ENCODE results near the gene CPA2. TPM values are rescaled to one million over a fixed set of nuclear protein-coding genes. Genes with fewer than 3 reads are reported as not detected.
A peak's percentile ranks its signal among the peaks of the same experiment; 100 is the strongest.
"Not testable (repeated sequence)": the region's sequence is repeated elsewhere in the genome, so short reads cannot be mapped to it uniquely, and the experiment has no call there.

The CPA2 gene
- polyA plus RNA-seq, 1 of the 3 experiments (the other 2 are of a cell fraction) = 0.03 TPM

DNA sequence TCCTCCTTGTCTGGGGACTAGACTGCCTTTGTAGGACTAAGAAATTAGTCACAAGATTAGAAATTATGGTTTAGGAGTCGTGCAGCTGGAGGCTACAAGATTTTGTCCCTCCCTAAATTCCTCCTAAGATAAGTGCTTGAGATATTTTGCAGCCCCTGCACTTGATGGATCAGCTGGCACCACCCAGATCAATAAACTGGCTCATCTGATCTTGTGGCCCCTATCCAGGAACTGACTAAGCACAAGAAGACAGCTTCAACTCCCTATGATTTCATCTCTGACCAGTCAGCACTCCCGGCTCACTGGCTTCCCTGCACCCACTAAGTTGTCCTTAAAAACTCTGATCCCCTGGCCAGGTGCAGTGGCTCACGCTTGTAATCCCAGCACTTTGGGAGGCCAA, 41.7 kb upstream of the CPA2 start:
- H3K9me3 ChIP-seq; H4K20me1 ChIP-seq (ENCODE audit: insufficient read depth); H3K4me2 ChIP-seq; H3K9ac ChIP-seq; H3K79me2 ChIP-seq (ENCODE audit: insufficient read depth); H3F3A ChIP-seq (replicated peaks; ENCODE audit: insufficient read depth); H3K4me3 ChIP-seq (ENCODE audit: low read depth in 2 of 2, low read length in 1 of 2); DNase-seq; H2AFZ ChIP-seq (ENCODE audit: low read depth); H3K27me3 ChIP-seq (ENCODE audit: insufficient read depth); H3K9me2 ChIP-seq; H3K36me3 ChIP-seq (replicated peaks in 1 of 2; ENCODE audit: control insufficient read depth in 1 of 2, insufficient read depth in 2 of 2, low read length in 1 of 2); H3K27ac ChIP-seq (ENCODE audit: low read depth in 2 of 2, low read length in 1 of 2); CTCF ChIA-PET: not testable (repeated sequence)
- POLR2A ChIA-PET = interaction anchor here (0.6 kb wide), 1 partner anchor 14 kb away, joined by 5 read pairs; no protein-coding TSS in a partner anchor
- H3K4me1 ChIP-seq (ENCODE audit: control insufficient read depth in 1 of 2, insufficient read depth in 2 of 2, low read depth in 1 of 2, low read length in 1 of 2) = peaks cover 0 to 11% of the 10 kb centered on the region in 2 experiments; a peak in 2 of 4 replicates
- WGBS (ENCODE audit: low lambda C conversion rate) = 35% methylated on average over 3 of the region's 3 CpGs
- TF ChIP-seq, protein P1, sequence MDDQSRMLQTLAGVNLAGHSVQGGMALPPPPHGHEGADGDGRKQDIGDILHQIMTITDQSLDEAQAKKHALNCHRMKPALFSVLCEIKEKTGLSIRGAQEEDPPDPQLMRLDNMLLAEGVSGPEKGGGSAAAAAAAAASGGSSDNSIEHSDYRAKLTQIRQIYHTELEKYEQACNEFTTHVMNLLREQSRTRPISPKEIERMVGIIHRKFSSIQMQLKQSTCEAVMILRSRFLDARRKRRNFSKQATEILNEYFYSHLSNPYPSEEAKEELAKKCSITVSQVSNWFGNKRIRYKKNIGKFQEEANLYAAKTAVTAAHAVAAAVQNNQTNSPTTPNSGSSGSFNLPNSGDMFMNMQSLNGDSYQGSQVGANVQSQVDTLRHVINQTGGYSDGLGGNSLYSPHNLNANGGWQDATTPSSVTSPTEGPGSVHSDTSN (IDR thresholded peaks at IDR 0.05) = peak; percentile 48
- TF ChIP-seq RXRA (IDR thresholded peaks at IDR 0.05; ENCODE audit: borderline replicate concordance, low read depth) (0 out of 2 replicates have a peak, but pooled peaks have one; percentile 18), NFIC (IDR thresholded peaks at IDR 0.05; ENCODE audit: borderline replicate concordance) (peak; percentile 44; the same call in 1 of the 2 replicates), JUND (IDR thresholded peaks at IDR 0.05) (peak; percentile 25; the same call in 1 of the 2 replicates), TCF12 (IDR thresholded peaks at IDR 0.05) (peak; percentile 41; the same call in 1 of the 2 replicates), FOSL2 (IDR thresholded peaks at IDR 0.05; ENCODE audit: borderline replicate concordance, low read depth) (0 out of 2 replicates have a peak, but pooled peaks have one; percentile 23)

GRCh38 chr7:130226333-130226732, 40.3 kb upstream of the CPA2 start:
- POLR2A ChIA-PET = no interaction called here
- H3K27ac ChIP-seq (ENCODE audit: low read depth in 2 of 2, low read length in 1 of 2) = no peak overlapping the region
- no peaks in the 10 kb centered on the region for H3K27me3 ChIP-seq (ENCODE audit: insufficient read depth)
- no peaks in the 10 kb centered on the region for H3K36me3 ChIP-seq (replicated peaks in 1 of 2; ENCODE audit: control insufficient read depth in 1 of 2, insufficient read depth in 2 of 2, low read length in 1 of 2)
- no peaks in the 10 kb centered on the region for H4K20me1 ChIP-seq (ENCODE audit: insufficient read depth)
- no peak overlapping the region for H3K4me3 ChIP-seq (ENCODE audit: low read depth in 2 of 2, low read length in 1 of 2)
- CTCF ChIA-PET = no interaction called here
- H2AFZ ChIP-seq (ENCODE audit: low read depth) = no peak overlapping the region
- no peak overlapping the region for H3K4me2 ChIP-seq
- no peak overlapping the region for H3K9ac ChIP-seq
- H3K9me3 ChIP-seq = no peaks in the 10 kb centered on the region
- no peaks in the 10 kb centered on the region for H3F3A ChIP-seq (replicated peaks; ENCODE audit: insufficient read depth)
- H3K9me2 ChIP-seq = no peaks in the 10 kb centered on the region
- WGBS (ENCODE audit: low lambda C conversion rate) = 100% methylated on average over 1 of the region's 1 CpG
- DNase-seq = no peak
- H3K4me1 ChIP-seq (ENCODE audit: control insufficient read depth in 1 of 2, insufficient read depth in 2 of 2, low read depth in 1 of 2, low read length in 1 of 2) = peaks cover 0 to 11% of the 10 kb centered on the region in 2 experiments; a peak in 2 of 4 replicates
- no peaks in the 10 kb centered on the region for H3K79me2 ChIP-seq (ENCODE audit: insufficient read depth)
- TF ChIP-seq EP300 (IDR thresholded peaks at IDR 0.05; ENCODE audit: borderline replicate concordance in 1 of 2, low read depth in 1 of 2, low read length in 1 of 2) (no peak), EZH2phosphoT487 (IDR thresholded peaks at IDR 0.05; ENCODE audit: borderline replicate concordance, low read depth) (no peak), GATA2 (CRISPR knock-in tag; IDR thresholded peaks at IDR 0.05) (no peak), RFX5 (IDR thresholded peaks at IDR 0.05; ENCODE audit: low read length) (no peak), USF2 (IDR thresholded peaks at IDR 0.05; ENCODE audit: borderline replicate concordance, low read depth, low read length) (no peak), RAD21 (IDR thresholded peaks at IDR 0.05; ENCODE audit: low read length) (no peak), FOSL2 (IDR thresholded peaks at IDR 0.05; ENCODE audit: borderline replicate concordance, low read depth) (no peak), TEAD4 (IDR thresholded peaks at IDR 0.05; ENCODE audit: borderline replicate concordance, insufficient read depth) (no peak), JUND (IDR thresholded peaks at IDR 0.05) (no peak), NRF1 (IDR thresholded peaks at IDR 0.05; ENCODE audit: low read depth, low read length) (no peak), FOXM1 (IDR thresholded peaks at IDR 0.05; ENCODE audit: low read depth) (no peak), YY1 (IDR thresholded peaks at IDR 0.05; ENCODE audit: low read depth) (no peak)
- TF ChIP-seq, protein P2, sequence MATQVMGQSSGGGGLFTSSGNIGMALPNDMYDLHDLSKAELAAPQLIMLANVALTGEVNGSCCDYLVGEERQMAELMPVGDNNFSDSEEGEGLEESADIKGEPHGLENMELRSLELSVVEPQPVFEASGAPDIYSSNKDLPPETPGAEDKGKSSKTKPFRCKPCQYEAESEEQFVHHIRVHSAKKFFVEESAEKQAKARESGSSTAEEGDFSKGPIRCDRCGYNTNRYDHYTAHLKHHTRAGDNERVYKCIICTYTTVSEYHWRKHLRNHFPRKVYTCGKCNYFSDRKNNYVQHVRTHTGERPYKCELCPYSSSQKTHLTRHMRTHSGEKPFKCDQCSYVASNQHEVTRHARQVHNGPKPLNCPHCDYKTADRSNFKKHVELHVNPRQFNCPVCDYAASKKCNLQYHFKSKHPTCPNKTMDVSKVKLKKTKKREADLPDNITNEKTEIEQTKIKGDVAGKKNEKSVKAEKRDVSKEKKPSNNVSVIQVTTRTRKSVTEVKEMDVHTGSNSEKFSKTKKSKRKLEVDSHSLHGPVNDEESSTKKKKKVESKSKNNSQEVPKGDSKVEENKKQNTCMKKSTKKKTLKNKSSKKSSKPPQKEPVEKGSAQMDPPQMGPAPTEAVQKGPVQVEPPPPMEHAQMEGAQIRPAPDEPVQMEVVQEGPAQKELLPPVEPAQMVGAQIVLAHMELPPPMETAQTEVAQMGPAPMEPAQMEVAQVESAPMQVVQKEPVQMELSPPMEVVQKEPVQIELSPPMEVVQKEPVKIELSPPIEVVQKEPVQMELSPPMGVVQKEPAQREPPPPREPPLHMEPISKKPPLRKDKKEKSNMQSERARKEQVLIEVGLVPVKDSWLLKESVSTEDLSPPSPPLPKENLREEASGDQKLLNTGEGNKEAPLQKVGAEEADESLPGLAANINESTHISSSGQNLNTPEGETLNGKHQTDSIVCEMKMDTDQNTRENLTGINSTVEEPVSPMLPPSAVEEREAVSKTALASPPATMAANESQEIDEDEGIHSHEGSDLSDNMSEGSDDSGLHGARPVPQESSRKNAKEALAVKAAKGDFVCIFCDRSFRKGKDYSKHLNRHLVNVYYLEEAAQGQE (IDR thresholded peaks at IDR 0.05; ENCODE audit: low read depth, low read length) = no peak
- TF ChIP-seq, protein P3, sequence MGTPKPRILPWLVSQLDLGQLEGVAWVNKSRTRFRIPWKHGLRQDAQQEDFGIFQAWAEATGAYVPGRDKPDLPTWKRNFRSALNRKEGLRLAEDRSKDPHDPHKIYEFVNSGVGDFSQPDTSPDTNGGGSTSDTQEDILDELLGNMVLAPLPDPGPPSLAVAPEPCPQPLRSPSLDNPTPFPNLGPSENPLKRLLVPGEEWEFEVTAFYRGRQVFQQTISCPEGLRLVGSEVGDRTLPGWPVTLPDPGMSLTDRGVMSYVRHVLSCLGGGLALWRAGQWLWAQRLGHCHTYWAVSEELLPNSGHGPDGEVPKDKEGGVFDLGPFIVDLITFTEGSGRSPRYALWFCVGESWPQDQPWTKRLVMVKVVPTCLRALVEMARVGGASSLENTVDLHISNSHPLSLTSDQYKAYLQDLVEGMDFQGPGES (IDR thresholded peaks at IDR 0.05; ENCODE audit: low read depth, low read length) = no peak
- TF ChIP-seq, protein P1 (IDR thresholded peaks at IDR 0.05) = no peak
- TF ChIP-seq, protein P4, sequence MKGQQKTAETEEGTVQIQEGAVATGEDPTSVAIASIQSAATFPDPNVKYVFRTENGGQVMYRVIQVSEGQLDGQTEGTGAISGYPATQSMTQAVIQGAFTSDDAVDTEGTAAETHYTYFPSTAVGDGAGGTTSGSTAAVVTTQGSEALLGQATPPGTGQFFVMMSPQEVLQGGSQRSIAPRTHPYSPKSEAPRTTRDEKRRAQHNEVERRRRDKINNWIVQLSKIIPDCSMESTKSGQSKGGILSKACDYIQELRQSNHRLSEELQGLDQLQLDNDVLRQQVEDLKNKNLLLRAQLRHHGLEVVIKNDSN (IDR thresholded peaks at IDR 0.05; ENCODE audit: borderline replicate concordance, low read depth) = no peak
